Liver (tissue), 9 donors: ENCODE data around the gene TXN2. TPM values are rescaled to one million over a fixed set of nuclear protein-coding genes. Genes with fewer than 3 reads are reported as not detected.
A peak's percentile ranks its signal among the peaks of the same experiment; 100 is the strongest.

ENCODE experiments used
- DNase-seq: peaks from one replicate; pipeline ENCODE4 v3.0.0-alpha.2; 2017; ENCODE audit warnings: low spot score
- H3K27ac ChIP-seq, 2 donors: one replicate each; pipeline ENCODE4 v1.7.0; 2013; ENCODE audit warnings: inconsistent platforms in 2 of 2, low read length in 2 of 2, control low read depth in 1 of 2, low read depth in 1 of 2, mild to moderate bottlenecking in 1 of 2
- H3K27me3 ChIP-seq, 4 donors: one replicate each; pipeline versions ENCODE4 v1.6.1 to v1.7.0; 2013; ENCODE audit warnings: low read length in 3 of 4, inconsistent platforms in 1 of 4, mild to moderate bottlenecking in 1 of 4, moderate library complexity in 1 of 4; ENCODE audit not compliant: control insufficient read depth in 4 of 4, insufficient read depth in 4 of 4
- H3K36me3 ChIP-seq, 4 donors: one replicate each; pipeline versions ENCODE4 v1.6.1 to v1.7.0; 2013; ENCODE audit warnings: low read length in 3 of 4, mild to moderate bottlenecking in 3 of 4, low read depth in 1 of 4, moderate library complexity in 1 of 4; ENCODE audit not compliant: control insufficient read depth in 4 of 4, insufficient read depth in 3 of 4
- H3K4me1 ChIP-seq, 4 donors: one replicate each; pipeline versions ENCODE4 v1.6.1 to v1.7.0; 2013; ENCODE audit warnings: low read length in 3 of 4, mild to moderate bottlenecking in 3 of 4, moderate library complexity in 1 of 4; ENCODE audit not compliant: control insufficient read depth in 4 of 4, insufficient read depth in 4 of 4
- H3K4me3 ChIP-seq, 3 donors: one replicate each; pipeline versions ENCODE4 v1.6.1 to v1.7.0; 2013; ENCODE audit warnings: low read length in 3 of 3, control low read depth in 1 of 3, low read depth in 1 of 3, mild to moderate bottlenecking in 1 of 3
- H3K9ac ChIP-seq, 2 donors: one replicate each; pipeline ENCODE4 v1.7.0; 2013; ENCODE audit warnings: low read length in 2 of 2, mild to moderate bottlenecking in 2 of 2, moderate library complexity in 2 of 2, control low read depth in 1 of 2, low read depth in 1 of 2
- H3K9me3 ChIP-seq, 4 donors: one replicate each; pipeline versions ENCODE4 v1.6.1 to v1.7.0; 2013; ENCODE audit warnings: low read length in 3 of 4; ENCODE audit not compliant: control insufficient read depth in 4 of 4
- EGR1 ChIP-seq, 2 donors: IDR thresholded peaks; 2 replicates each; pipeline ENCODE4 v1.6.1; 2016 to 2018; ENCODE audit warnings: antibody characterized with exemption in 2 of 2, low read depth in 2 of 2
- FOXA1 ChIP-seq: IDR thresholded peaks from 2 replicates; pipeline ENCODE4 v1.6.1; 2016; ENCODE audit warnings: antibody characterized with exemption
- GABPA ChIP-seq, 2 donors: IDR thresholded peaks in 1 of 2; conservative IDR thresholded peaks in 1 of 2; 2 replicates each; pipeline ENCODE4 v1.6.1; 2016; ENCODE audit warnings: antibody characterized with exemption in 2 of 2, mild to moderate bottlenecking in 1 of 2, moderate library complexity in 1 of 2
- HNF4G ChIP-seq: IDR thresholded peaks from 2 replicates; pipeline ENCODE4 v1.6.1; 2016; ENCODE audit warnings: antibody characterized with exemption
- JUND ChIP-seq, 2 donors: IDR thresholded peaks; 2 replicates each; pipeline ENCODE4 v1.6.1; 2016; ENCODE audit warnings: antibody characterized with exemption in 2 of 2
- NR2F2 ChIP-seq: IDR thresholded peaks from 2 replicates; pipeline ENCODE4 v1.6.1; 2016; ENCODE audit warnings: antibody characterized with exemption
- RAD21 ChIP-seq, 2 donors: IDR thresholded peaks; 2 replicates each; pipeline ENCODE4 v1.6.1; 2016; ENCODE audit warnings: antibody characterized with exemption in 2 of 2, mild to moderate bottlenecking in 2 of 2
- RXRA ChIP-seq, 2 donors: IDR thresholded peaks; 2 replicates each; pipeline ENCODE4 v1.6.1; 2017 to 2018; ENCODE audit warnings: antibody characterized with exemption in 2 of 2, mild to moderate bottlenecking in 1 of 2
- SP1 ChIP-seq: IDR thresholded peaks from 2 replicates; pipeline ENCODE4 v1.6.1; 2018; ENCODE audit warnings: antibody characterized with exemption, mild to moderate bottlenecking
- TAF1 ChIP-seq: conservative IDR thresholded peaks from 2 replicates; pipeline ENCODE4 v1.6.1; 2016; ENCODE audit warnings: antibody characterized with exemption, mild to moderate bottlenecking
- YY1 ChIP-seq: IDR thresholded peaks from 2 replicates; pipeline ENCODE4 v1.6.1; 2016; ENCODE audit warnings: antibody characterized with exemption, mild to moderate bottlenecking
- WGBS: extraction: QIAGEN DNeasy Blood & Tissue Kit; methylation state at CpG from one replicate; pipeline ENCODE4 v1.1.7; 2013; 5-methylcytosine and 5-hydroxymethylcytosine counted together
- polyA plus RNA-seq, 2 donors: library from polyadenylated mRNA; stranded (reverse) in 1 of 2; unstranded in 1 of 2; fragments of 200-250 nt in 1 of 2; fragments of >200 nt in 1 of 2; fragmentation: Nextera tagmentation in 1 of 2; extraction: Ambion mirVana in 1 of 2; gene quantifications; one replicate each; pipeline versions ENCODE4 v1.2.1 to v1.2.3, GENCODE V29; 2013 to 2015
- total RNA-seq, 2 donors: library from RNA; depleted of rRNA; stranded (reverse); fragments of >200 nt; gene quantifications; one replicate each; pipeline ENCODE4 v1.2.3, GENCODE V29; 2014
- TF ChIP-seq, protein P1 (sequence below): fragments of 150-350 bp; IDR thresholded peaks from 2 replicates; pipeline ENCODE4 v1.5.1; 2017; ENCODE audit warnings: improper control_type of control experiment, low read depth, low read length; ENCODE audit not compliant: missing input control
- TF ChIP-seq, protein P2 (sequence below): IDR thresholded peaks from 2 replicates; pipeline ENCODE4 v1.6.1; 2016; ENCODE audit warnings: antibody characterized with exemption, mild to moderate bottlenecking
- TF ChIP-seq, protein P3 (sequence below): IDR thresholded peaks from 2 replicates; pipeline ENCODE4 v1.6.1; 2016; ENCODE audit warnings: antibody characterized with exemption
- donor health status: healthy.
- donor health status: healthy.
- donor health status: healthy.
- donor health status: healthy.
- donor health status: healthy.

TXN2 gene
- total and polyA plus RNA-seq, 4 donors = 27.5 to 154 (median 73.4) TPM

DNA sequence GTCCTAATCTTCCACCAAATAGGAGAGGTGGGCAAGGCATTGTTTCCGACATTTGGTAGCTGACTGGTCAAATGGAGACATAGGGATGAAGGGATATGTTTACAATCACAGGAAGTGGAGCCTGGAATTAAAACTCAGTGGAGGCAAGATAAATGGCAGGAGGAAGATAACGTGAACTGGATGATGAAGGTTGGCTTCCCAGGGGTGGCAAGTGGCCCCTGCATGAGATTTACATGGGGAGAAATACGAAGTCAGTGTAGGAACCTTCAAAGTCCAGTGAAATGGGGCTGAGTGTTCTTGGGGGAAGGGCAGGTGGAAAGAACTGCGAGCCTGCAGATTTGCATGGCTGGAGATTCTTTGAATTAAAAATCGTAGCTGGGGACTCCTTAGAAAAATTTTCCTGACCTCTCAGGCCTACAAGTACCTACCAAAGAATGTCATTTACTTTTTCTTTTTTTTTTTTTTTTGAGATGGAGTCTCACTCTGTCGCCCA lies 26.1 kb upstream of the TXN2 start:
- WGBS = 87% methylated on average over 6 of the region's 6 CpGs
- H3K36me3 ChIP-seq = peaks cover 0 to 26% (median 22%) of the 10 kb centered on the region in 4 donors
- no peaks in the 10 kb centered on the region for H3K9me3 ChIP-seq
- H3K4me3 ChIP-seq = peak overlapping the region in 2 of 3 donors; percentile 24 to 64
- peaks cover 9 to 26% (median 16%) of the 10 kb centered on the region in 4 donors for H3K4me1 ChIP-seq
- TF ChIP-seq RAD21 (IDR thresholded peaks at IDR 0.05) (no peak), TAF1 (no peak), GABPA (IDR thresholded peaks at IDR 0.05 in 1 of 2, conservative IDR thresholded peaks at IDR 0.05 in 1 of 2) (no peak)
- peak overlapping the region; percentile 65 to 76 for H3K27ac ChIP-seq
- no peaks in the 10 kb centered on the region for H3K27me3 ChIP-seq
- H3K9ac ChIP-seq = peak overlapping the region in 1 of 2 donors; percentile 42
- no peak for DNase-seq

- Histone ChIP-seq H3K4me1 (peaks cover 9 to 26% (median 16%) of the 10 kb centered on the region in 4 donors), H3K9ac (peak within 1 kb of the TSS; percentile 4 to 42), H3K27me3 (no peaks in the 10 kb centered on the region), H3K36me3 (peaks cover 0 to 20% (median 17%) of the 10 kb centered on the region in 4 donors), H3K9me3 (no peaks in the 10 kb centered on the region), H3K4me3 (peak within 1 kb of the TSS; percentile 24 to 64 (median 43)), H3K27ac (peak within 1 kb of the TSS; percentile 65 to 76)
- DNase-seq = peak; percentile 92
- TF ChIP-seq JUND (IDR thresholded peaks at IDR 0.05) = no peak
- TF ChIP-seq, protein P1, sequence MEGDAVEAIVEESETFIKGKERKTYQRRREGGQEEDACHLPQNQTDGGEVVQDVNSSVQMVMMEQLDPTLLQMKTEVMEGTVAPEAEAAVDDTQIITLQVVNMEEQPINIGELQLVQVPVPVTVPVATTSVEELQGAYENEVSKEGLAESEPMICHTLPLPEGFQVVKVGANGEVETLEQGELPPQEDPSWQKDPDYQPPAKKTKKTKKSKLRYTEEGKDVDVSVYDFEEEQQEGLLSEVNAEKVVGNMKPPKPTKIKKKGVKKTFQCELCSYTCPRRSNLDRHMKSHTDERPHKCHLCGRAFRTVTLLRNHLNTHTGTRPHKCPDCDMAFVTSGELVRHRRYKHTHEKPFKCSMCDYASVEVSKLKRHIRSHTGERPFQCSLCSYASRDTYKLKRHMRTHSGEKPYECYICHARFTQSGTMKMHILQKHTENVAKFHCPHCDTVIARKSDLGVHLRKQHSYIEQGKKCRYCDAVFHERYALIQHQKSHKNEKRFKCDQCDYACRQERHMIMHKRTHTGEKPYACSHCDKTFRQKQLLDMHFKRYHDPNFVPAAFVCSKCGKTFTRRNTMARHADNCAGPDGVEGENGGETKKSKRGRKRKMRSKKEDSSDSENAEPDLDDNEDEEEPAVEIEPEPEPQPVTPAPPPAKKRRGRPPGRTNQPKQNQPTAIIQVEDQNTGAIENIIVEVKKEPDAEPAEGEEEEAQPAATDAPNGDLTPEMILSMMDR = no peak
- no peak for TF ChIP-seq FOXA1
- 6% methylated on average over 75 of the region's 75 CpGs for WGBS
Observed at GRCh38 chr22:36506637-36507517, 25.4 kb upstream of the TXN2 start, which contains the start of gene FOXRED2. Gene FOXRED2, minus strand, starts transcription at chr22:36507040. Its CDS starts 618 bp downstream, at chr22:36506422.

DNA sequence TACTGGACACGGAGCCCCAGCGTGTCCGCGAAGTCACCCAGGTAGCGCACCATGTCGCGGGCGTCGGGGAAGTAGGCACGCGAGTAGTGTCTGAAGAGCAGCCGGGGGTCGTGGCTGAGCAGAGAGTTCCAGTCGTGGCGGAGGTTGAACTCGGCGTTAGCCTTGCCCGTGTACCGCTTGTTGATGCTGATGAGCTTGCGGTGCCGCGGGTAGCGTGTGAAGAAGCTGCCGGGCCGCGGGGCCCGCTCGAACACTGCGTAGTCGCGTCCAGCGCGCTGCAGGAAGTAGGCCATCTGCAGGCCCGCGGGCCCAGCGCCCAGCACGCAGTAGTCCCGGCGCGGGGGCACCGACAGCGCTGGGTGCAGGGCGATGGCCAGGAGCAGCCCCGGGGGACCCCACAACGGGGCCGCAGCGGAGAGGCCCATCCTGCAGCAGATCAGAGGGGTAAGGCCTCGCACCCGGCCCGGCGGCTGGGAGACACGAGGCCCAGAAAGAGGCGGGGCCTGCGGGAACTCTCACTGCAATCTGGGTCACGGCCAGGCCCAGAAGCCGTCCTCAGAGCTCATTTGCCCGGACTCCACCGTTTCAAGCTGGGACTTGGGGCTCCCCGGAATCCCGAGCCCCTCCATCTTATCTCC lies 24.7 kb upstream of the TXN2 start:
- H3K4me1 ChIP-seq = peaks cover 9 to 26% (median 16%) of the 10 kb centered on the region in 4 donors
- DNase-seq = no peak
- no peak for TF ChIP-seq RXRA (IDR thresholded peaks at IDR 0.05)
- no peak for TF ChIP-seq EGR1 (IDR thresholded peaks at IDR 0.05; ENCODE audit: low read depth in 2 of 2)
- TF ChIP-seq YY1 = no peak
- TF ChIP-seq, protein P2, sequence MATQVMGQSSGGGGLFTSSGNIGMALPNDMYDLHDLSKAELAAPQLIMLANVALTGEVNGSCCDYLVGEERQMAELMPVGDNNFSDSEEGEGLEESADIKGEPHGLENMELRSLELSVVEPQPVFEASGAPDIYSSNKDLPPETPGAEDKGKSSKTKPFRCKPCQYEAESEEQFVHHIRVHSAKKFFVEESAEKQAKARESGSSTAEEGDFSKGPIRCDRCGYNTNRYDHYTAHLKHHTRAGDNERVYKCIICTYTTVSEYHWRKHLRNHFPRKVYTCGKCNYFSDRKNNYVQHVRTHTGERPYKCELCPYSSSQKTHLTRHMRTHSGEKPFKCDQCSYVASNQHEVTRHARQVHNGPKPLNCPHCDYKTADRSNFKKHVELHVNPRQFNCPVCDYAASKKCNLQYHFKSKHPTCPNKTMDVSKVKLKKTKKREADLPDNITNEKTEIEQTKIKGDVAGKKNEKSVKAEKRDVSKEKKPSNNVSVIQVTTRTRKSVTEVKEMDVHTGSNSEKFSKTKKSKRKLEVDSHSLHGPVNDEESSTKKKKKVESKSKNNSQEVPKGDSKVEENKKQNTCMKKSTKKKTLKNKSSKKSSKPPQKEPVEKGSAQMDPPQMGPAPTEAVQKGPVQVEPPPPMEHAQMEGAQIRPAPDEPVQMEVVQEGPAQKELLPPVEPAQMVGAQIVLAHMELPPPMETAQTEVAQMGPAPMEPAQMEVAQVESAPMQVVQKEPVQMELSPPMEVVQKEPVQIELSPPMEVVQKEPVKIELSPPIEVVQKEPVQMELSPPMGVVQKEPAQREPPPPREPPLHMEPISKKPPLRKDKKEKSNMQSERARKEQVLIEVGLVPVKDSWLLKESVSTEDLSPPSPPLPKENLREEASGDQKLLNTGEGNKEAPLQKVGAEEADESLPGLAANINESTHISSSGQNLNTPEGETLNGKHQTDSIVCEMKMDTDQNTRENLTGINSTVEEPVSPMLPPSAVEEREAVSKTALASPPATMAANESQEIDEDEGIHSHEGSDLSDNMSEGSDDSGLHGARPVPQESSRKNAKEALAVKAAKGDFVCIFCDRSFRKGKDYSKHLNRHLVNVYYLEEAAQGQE = no peak
- TF ChIP-seq HNF4G = no peak
- TF ChIP-seq, protein P3, sequence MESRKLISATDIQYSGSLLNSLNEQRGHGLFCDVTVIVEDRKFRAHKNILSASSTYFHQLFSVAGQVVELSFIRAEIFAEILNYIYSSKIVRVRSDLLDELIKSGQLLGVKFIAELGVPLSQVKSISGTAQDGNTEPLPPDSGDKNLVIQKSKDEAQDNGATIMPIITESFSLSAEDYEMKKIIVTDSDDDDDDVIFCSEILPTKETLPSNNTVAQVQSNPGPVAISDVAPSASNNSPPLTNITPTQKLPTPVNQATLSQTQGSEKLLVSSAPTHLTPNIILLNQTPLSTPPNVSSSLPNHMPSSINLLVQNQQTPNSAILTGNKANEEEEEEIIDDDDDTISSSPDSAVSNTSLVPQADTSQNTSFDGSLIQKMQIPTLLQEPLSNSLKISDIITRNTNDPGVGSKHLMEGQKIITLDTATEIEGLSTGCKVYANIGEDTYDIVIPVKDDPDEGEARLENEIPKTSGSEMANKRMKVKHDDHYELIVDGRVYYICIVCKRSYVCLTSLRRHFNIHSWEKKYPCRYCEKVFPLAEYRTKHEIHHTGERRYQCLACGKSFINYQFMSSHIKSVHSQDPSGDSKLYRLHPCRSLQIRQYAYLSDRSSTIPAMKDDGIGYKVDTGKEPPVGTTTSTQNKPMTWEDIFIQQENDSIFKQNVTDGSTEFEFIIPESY = no peak
- TF ChIP-seq, protein P1 = no peak
- no peak for TF ChIP-seq SP1
- TF ChIP-seq NR2F2 = no peak
- TF ChIP-seq FOXA1 = no peak
- no peak for TF ChIP-seq JUND (IDR thresholded peaks at IDR 0.05)
- no peak overlapping the region for H3K9ac ChIP-seq
- no peak overlapping the region for H3K27ac ChIP-seq
- H3K27me3 ChIP-seq = no peaks in the 10 kb centered on the region
- 95% methylated on average over 60 of the region's 60 CpGs for WGBS
- no peaks in the 10 kb centered on the region for H3K9me3 ChIP-seq
- peaks cover 0 to 14% (median 12%) of the 10 kb centered on the region in 4 donors for H3K36me3 ChIP-seq
- peak overlapping the region in 2 of 3 donors; percentile 14 to 64 for H3K4me3 ChIP-seq
